NCI-H526 treated with DMSO at 0.1 percent for 48 hours (cell line): Measurements from ENCODE around the gene BRD3.

ENCODE experiments used
- DNase-seq: peaks from one replicate; lab custom pipeline; 2025; lab: John Stamatoyannopoulos, UW

The BRD3 gene

GRCh38 chr9:134066913-134067851 is 644 bp downstream of the BRD3 start:
- DNase-seq, result no peak

GRCh38 chr9:134066526-134066912 is 1.3 kb downstream of the BRD3 start:
- no peak for DNase-seq

GRCh38 chr9:134065612-134066419 is 2.0 kb downstream of the BRD3 start:
- DNase-seq, result peak; percentile 24

- DNase-seq, result no peak
Observed at GRCh38 chr9:134064711-134065110, 3.1 kb downstream of the BRD3 start.

- no peak for DNase-seq
Observed at GRCh38 chr9:134063571-134064450, 4.0 kb downstream of the BRD3 start.

- no peak for DNase-seq
Observed at GRCh38 chr9:134063088-134063570, 4.7 kb downstream of the BRD3 start.

- DNase-seq, result no peak
Observed at GRCh38 chr9:134062461-134063087, 5.3 kb downstream of the BRD3 start.

GRCh38 chr9:134061688-134062371 is 6.0 kb downstream of the BRD3 start:
- DNase-seq, result no peak

GRCh38 chr9:134061019-134061687 is 6.7 kb downstream of the BRD3 start:
- no peak for DNase-seq

GRCh38 chr9:134060546-134060945 is 7.3 kb downstream of the BRD3 start:
- no peak for DNase-seq

GRCh38 chr9:134059661-134060395 is 8.0 kb downstream of the BRD3 start:
- DNase-seq, result no peak

GRCh38 chr9:134059188-134059641 is 8.6 kb downstream of the BRD3 start:
- DNase-seq, result no peak

- DNase-seq, result no peak
Observed at GRCh38 chr9:134058716-134059115, 9.1 kb downstream of the BRD3 start.

- no peak for DNase-seq
Observed at GRCh38 chr9:134057751-134058701, 9.8 kb downstream of the BRD3 start.

GRCh38 chr9:134057307-134057657 is 10.5 kb downstream of the BRD3 start:
- DNase-seq, result no peak

GRCh38 chr9:134056483-134057306 is 11.1 kb downstream of the BRD3 start:
- no peak for DNase-seq

- DNase-seq, result no peak
Observed at GRCh38 chr9:134055981-134056461, 11.8 kb downstream of the BRD3 start.
